ENCODE results near the gene SMIM32. TPM values are rescaled to one million over a fixed set of nuclear protein-coding genes. Genes with fewer than 3 reads are reported as not detected.

The SMIM32 gene
- total RNA-seq, 1 donor from 2014 or later: not detected

DNA sequence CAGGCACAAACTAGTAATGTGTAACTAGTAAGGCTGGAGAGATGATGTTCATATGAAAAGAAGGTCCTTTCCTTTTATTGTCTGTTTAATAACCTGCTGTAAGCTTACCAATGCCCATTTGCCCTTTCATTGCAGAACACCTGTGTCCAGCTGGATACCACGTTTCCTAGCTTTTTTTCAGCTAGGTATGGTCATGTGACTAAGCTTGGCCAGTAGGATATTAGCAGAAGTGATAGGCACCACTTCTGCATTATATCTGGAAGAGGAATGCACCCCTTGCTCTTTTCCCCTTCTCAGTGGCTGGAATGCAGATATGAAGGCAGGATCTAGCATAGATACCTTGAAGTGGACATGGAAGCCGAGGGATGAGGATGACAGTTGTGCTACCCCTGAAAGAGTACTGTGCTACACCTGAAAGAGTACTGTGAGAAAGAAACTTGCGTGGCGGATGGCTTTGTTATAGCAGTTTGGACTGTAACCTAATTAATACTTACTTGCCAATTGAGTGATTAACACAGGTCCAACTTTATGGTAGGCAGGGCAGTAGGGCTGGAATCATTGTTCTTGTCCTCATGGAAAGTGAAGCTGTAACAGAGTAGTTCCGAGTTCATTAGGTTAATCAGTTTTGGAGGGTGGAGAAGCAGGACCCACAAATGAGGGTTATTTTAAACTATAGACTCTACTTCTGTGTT, 6.8 kb downstream of the SMIM32 start:
- DNase-seq: no peak

- no peak for DNase-seq
Measured at GRCh38 chr5:136182618-136183017, 10.3 kb downstream of the SMIM32 start.

- no peak for DNase-seq
Measured at GRCh38 chr5:136174021-136174659, 18.8 kb downstream of the SMIM32 start.

GRCh38 chr5:136169218-136169617, 23.7 kb downstream of the SMIM32 start:
- DNase-seq: no peak

GRCh38 chr5:136166909-136167308, 26.1 kb downstream of the SMIM32 start:
- DNase-seq: no peak

DNA sequence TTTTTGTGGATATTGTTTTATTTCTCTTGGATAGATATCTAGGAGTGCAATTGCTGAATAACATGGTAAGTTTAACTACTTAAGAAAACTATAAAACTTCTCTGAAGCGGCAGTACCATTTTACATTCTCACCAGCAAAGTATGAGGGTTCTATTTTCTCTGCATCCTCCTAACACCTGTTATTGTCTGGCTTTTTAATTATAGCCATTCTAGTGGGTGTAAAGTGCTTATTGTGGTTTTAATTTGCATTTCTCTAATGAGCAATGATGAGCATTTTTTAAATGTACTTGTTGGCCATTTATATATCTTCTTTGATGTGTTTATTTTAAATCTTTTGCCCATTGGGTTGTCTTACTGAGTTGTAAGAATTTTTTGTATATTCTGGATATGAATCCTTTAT, 28.7 kb downstream of the SMIM32 start:
- DNase-seq: no peak

GRCh38 chr5:136162008-136162407, 31.0 kb downstream of the SMIM32 start:
- no peak for DNase-seq

- no peak for DNase-seq
Measured at GRCh38 chr5:136159457-136159856, 33.5 kb downstream of the SMIM32 start.

- DNase-seq: no peak
Measured at GRCh38 chr5:136157514-136157913, 35.4 kb downstream of the SMIM32 start.

GRCh38 chr5:136155761-136156160, 37.2 kb downstream of the SMIM32 start:
- DNase-seq: no peak

GRCh38 chr5:136155078-136155477, 37.9 kb downstream of the SMIM32 start:
- DNase-seq: no peak

DNA sequence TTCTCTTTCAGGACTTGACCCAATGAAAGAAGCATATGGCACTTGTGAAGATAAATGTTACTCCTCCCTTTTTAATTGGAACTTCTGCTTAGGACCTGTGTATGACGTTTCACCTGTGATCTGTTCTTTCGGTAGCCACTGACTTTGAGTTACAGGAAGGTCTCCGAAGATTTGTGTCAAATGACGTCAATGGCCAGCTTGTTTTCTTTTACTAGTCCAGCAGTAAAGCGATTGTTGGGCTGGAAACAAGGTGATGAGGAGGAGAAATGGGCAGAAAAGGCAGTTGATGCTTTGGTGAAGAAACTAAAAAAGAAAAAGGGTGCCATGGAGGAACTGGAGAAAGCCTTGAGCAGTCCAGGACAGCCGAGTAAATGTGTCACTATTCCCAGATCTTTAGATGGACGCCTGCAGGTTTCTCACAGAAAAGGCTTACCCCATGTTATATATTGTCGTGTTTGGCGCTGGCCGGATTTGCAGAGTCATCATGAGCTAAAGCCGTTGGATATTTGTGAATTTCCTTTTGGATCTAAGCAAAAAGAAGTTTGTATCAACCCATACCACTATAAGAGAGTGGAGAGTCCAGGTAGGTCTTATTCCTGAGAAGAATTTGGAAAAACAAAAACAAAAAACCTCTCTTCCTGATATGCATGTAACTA, 39.3 kb downstream of the SMIM32 start:
- DNase-seq: no peak

DNA sequence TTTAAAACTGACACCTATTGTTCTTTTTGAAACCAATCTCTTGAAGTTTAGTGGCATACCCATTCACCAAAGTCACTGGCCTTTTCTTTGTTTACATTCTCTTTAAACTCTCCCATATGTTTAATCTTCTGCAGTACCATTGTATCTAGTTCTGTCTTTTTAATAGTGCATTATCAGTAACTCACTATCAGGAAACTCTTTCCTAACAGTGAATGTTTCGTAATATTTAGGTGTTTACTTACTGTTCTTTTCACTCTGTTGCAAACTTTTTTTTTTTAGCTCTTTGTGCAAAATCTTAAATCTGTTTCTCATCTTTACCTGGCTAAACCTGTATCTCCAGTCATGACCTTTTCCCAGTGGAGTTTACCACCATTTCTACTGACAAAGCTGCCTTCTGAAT, 43.1 kb downstream of the SMIM32 start:
- no peak for DNase-seq

GRCh38 chr5:136147632-136148031, 45.3 kb downstream of the SMIM32 start:
- no peak for DNase-seq

DNA sequence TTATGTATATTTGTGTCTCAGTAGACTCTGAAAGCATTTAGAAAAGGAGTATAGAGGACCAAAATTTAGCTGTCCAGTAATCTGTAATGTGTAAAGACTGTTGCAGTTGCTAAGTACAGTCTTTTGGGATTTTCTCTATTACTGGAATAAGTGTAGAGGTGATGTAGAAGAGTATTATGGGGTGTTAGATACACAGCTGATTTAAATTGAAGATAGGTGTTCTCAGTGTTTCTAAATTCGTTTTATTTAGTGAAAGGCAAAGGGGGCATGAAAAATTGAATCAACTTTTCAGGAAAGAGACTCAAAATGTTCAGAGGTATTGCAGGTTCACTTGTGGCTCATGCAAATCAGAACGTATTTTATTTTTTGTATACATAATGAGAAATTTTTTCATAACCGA, 46.8 kb downstream of the SMIM32 start:
- DNase-seq: no peak

GRCh38 chr5:136145030-136145429, 47.9 kb downstream of the SMIM32 start:
- DNase-seq: no peak

GRCh38 chr5:136143763-136144162, 49.2 kb downstream of the SMIM32 start:
- no peak for DNase-seq

GRCh38 chr5:136143312-136143711, 49.6 kb downstream of the SMIM32 start:
- no peak for DNase-seq

- no peak for DNase-seq
Measured at GRCh38 chr5:136141561-136141960, 51.4 kb downstream of the SMIM32 start.
